Activated CD4-positive, alpha-beta T cell treated with anti-CD3 and anti-CD28 coated beads, Interleukin-2, amount 50 U/mL, for 24 hours (primary cell): Measurements from ENCODE around the gene SLC5A7.

Experiments
- DNase-seq, 2 donors: peaks; one replicate each; pipeline ENCODE4 v3.0.0-alpha.2; 2020; ENCODE audit warnings: low read depth in 1 of 2, low spot score in 1 of 2

Gene SLC5A7

DNA sequence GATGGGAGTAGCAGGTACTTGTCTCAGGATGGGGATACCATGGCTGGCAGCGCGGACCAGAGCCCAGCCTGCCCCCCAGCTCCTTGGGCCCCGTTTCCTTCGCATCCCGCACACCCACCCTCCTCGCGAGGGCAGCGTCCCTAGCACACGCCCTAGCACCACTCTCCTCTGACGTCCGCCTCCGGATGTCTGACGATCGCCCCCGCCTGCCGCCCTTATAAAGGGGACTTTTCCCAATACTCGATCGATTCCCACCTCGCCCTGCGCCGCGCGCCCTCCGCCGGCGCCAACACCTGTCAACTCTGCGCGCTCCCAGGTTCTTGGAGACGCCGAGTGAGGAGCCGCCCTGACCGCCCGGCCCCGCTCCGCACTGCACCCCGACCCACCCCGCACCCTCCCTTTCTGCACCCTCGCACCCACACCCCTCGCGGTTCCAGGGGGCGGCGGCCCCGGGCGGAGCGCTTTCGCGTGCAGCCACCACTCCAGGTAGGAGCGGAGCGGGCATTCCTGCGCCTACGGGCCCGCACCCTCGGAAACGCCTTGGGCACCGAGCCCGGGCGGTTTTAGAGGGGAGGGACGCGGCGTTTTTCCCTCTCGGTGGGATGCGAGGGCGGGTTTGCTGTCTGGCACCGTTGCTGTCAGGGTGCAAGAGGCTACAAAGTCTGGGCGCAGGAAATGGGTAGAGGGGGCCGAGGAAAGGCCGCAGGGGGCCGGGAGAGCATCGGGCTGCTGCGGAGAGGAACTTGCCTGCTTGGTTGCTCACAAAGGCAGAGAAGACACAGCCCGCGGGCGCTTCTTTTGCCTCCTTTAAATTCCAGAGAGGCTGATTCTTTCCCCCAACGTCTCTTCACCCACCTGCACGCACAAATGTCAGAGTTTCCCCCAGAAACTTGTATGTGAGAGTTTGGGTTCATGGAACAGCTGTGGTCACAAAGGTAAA is at the start of gene SLC5A7:
Gene SLC5A7 (plus strand): TSS at position 247 of the 940 bp plus-strand sequence. CDS start 1,632 bp downstream, outside the sequence.
- no peak for DNase-seq

DNA sequence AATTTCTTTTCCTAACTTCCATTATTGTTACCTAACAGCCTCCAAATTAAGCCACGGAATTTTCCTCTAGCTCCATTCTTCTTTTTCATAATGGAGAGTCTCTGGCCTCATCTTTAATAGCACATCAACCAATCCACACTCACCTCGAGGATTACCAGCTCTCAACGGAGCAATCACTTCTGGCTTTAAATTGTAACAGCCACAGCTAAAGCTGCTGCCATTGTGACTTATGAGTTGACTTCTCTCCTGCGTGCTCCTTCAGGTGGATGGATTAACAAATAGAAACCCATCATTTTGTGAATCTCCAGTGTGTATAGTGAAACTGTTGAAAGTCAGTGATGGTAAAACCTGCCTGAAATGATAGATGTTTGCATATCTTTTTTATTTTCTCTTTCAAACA is 24.9 kb upstream of the SLC5A7 start:
- DNase-seq: no peak

DNA sequence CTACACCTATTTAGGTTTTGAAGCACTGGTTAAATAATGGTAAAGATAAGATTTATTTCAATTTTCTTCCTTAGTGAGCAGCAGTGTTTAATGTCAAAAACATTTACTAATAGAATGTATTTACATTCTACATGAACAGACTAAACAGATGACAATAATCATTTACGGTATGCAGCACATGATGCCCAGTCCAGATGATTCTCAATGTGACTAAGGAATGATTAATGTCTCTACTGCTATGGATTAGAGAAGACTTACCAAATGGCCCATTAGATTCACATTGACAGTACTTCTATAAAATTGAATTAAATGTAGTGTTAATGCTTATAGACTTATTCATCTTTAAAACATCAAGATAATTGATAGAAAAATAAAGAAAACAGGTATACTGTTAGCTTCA is 22.1 kb upstream of the SLC5A7 start:
- DNase-seq: no peak

DNA sequence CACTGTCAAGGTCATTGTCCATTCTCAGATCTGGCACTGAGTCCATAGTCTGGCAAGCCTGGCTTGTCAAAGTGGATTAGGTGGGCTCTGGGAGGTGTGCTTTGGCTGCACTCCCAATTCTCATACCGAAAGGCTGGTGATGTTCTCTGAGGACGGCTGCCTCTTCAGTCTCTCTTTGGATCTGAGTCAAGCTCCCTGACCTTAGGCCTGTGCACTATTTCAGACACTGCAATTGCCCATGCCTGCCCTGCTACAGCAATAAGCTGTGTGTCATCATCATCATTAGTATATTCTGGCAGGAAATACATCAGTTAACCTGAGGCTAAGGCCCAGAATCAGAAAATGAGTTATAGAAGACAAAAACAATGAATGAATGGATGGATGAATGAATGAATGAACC is 1.6 kb upstream of the SLC5A7 start:
- no peak for DNase-seq

DNA sequence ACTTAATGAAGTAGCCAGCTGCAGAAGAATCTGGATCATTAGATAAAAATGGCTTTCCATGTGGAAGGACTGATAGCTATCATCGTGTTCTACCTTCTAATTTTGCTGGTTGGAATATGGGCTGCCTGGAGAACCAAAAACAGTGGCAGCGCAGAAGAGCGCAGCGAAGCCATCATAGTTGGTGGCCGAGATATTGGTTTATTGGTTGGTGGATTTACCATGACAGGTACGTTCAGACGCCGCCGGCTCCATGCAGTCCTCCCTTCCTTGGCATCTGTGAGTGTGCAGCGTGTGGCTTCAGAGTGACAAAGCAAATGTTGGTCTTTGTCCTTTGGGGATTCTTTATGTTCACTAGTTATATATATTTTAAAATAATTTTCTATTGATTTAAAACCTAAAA is 1.8 kb downstream of the SLC5A7 start:
- DNase-seq: no peak

DNA sequence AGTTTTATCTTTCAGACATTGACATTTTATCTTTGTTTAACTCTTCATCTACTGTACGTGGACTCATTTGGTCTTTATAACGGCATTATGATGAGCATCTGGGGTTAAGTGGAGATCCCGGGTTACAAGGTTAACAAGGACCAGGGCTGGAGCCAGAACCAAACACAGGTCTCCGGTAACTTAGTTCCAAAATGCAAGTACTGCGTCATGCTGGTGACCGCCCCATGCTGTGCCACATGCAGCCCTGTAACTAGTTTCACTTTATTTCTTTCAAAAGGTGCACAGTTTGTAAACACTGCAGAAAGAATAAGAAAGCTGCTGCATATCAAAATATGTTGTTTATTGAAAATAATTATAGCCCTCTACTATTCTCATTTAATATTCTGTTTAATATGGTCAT is 3.1 kb downstream of the SLC5A7 start:
- DNase-seq: no peak

DNA sequence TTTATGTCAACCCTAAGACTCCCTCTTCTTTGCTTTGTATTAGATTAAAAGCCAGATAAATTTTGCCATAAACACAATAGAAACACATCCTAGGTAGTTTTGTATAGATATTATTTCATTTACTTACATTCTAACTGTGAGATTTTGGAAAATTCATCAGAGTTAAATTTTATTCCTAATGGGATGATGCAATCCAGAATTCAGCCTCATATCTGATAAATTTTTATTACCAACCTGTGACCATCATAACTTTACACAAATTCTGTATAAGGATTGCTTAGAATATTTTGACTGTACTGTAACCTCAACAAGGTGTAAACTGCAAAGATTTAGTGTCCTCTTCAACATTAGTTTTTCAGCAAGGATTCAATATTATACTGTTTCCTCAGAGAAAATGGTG is 4.4 kb downstream of the SLC5A7 start:
- no peak for DNase-seq

DNA sequence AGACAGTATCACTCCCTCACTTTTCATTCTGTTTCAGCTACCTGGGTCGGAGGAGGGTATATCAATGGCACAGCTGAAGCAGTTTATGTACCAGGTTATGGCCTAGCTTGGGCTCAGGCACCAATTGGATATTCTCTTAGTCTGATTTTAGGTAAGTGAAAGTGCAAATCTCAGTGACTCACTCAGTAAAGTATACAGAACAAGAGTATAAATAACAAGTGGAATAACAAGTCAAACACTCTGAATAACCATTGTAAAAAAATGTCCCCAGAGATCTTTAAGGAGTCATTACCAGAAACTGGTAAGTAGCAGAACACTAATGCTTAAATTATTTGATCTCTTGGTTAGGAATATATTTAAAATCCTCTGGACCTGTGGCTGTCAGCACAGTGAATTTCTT is 5.7 kb downstream of the SLC5A7 start:
- no peak for DNase-seq

DNA sequence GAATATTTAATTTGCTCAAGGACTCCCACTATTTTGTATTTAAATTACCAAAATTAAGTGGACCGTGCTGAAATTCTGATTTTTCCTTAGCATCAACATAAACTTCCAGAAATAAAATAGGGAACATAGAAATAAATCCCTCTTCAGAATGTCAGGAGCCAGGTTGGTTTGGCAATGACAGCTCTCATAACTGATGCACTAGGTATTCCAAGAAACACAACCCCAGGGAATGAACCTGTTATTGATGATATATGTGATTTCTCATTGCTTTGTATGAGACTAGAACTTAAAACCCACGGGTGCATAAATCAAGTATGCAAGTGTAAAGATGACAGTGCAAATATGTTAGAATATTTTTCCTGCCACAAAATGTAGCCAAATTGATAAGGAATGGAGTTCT is 12.8 kb downstream of the SLC5A7 start:
- no peak for DNase-seq

DNA sequence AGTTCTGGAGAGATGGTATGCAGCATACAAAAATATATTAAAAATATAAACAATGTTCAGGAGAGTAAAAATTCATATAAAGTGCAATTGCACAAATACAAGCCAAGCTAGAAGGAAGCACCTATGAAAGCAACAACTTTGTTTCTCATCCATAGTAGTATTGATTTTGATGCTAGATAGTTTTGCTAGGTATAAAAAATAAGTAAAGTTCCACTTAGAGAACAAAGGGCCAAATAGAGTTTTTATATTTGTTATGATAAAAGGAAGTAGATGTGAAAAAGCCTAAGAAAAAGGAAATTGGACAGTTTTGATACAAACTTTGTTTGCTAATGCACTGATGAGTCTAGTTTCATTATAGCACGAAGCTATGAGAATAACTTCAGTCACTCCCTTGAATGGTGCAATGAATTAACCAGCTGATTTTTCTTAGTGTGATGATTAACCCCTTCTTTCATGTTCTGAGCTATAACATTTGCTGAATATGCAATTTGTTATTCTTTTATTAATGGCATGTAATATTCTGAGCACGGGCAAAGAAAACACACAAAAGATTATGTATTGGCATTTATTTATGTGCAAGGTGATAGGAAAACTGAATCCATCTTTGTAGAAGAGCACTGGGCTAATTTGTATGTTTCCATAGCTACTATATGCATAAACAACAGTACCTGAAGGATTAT is 24.7 kb downstream of the SLC5A7 start:
- no peak for DNase-seq

DNA sequence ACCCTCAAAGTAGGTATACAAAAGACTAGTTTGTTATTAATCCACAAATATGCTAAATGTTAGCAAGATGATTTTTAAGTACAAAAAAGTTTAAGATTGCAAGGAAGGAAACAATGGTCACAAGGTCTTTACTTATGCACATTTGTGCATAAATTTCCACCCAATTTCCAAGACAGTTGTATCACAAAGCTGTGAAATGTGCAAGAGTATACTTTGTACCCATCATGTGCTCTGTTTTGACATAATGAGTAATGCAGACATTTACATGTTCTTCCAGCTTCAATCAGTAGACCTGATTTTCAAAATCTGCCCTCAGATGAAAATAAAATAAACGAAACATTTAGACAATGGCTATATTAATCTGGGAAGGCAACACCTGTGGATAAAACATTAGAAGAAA is 27.0 kb downstream of the SLC5A7 start:
- no peak for DNase-seq

DNA sequence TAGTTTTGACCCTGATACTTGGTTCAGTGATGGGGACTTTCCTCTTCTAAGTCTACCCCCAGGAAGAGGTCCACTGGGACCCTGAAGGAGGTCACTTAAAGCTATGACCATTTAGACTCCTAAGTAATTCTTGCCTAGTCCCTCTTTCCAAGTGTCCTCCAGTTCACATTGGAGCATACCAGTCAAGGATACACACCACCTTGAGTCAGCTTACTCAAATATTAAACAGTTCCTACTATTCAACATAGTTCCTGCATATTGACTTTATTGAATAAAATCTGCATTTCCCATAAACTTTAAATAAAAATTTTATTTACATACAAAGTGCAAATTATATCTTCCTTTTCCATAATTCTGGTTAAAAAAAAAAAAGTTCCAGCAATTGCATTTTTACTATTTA is 36.3 kb downstream of the SLC5A7 start:
- no peak for DNase-seq

DNA sequence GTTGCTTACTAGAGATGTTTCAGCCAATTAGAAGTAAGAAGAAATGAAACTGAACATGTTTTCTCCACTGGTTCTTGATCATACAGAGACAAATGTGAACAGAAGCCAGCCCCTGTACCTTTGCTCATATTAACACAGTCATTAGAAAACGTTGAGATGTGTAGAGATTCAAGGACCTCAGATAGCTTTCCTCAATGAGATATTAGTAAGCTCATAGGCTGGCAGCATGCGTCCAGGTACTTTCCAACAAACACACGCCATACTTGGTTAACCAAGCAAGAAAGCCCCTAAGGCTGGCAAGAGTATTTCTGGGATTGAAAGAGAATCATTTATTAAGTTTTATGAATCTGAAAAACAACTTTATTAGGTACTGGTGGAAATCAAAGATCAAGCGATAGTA is 37.5 kb downstream of the SLC5A7 start:
- no peak for DNase-seq

DNA sequence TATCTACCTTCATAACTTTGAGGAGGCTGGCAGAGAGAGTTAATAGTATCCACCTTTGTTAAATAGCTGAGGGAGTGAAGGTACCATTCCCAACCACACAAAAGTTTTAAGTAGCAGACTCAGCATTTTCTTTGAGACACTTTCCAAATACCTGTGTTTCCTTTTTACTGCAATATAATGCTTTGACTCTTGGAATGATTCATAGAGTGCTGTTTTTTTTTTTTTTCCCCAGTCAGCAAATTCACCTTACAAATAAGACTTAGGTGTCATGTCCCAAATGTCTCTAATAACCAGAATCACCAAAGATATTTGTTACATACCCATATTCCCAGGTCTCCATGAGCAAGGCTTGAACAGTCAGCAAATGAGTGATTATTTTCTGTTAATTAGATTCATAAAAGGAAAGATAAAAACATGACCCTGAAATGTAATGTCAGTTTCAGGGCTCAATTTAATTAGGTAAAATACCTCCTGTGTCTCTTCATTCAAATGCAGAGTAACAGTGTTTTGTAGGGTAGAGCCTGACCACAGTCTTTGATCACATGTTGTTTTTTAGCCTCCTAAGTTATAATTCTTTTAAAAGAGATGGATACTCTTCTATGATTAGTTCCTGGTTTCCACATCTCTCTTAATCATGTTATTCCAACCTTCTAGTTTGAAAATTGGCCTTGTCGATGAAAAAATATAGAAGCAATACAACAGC is 39.9 kb downstream of the SLC5A7 start:
- DNase-seq: no peak

DNA sequence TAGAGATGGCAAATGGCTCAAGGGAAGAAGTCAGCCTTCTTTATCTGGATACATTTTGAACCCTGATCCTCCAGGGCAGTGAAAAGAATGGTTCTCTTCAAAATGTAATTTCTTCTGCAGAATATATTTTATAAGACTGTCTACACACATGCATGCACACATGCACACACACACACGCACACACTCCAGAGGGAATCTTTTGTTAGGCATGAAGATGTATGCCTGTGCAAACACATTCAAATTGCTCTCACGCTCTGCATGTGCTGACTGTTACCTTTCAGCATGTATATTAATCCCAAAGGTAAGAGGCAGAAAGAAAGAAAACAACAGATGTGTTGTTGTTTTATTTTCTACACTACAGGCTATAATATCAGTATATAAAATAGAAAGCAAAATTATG is 43.2 kb downstream of the SLC5A7 start:
- no peak for DNase-seq

DNA sequence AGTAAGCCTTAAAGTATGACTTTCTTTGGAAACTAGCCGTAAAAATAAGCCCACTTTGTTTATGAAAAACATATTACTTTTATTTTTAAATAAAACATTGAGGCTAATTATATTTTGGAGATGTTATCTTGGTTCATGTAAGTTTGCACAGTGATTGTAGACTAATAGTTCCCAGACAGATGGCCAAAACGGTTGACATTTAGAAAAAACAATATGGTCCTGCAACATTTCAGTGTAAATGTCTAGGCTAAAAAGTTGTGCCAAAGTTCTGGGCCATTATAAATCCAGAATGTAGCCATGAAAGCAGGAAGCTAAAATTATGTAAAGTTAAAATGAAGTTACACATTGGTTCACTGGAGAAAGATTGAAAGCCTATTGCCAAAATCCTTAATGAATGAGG is 43.6 kb downstream of the SLC5A7 start:
- DNase-seq: no peak

DNA sequence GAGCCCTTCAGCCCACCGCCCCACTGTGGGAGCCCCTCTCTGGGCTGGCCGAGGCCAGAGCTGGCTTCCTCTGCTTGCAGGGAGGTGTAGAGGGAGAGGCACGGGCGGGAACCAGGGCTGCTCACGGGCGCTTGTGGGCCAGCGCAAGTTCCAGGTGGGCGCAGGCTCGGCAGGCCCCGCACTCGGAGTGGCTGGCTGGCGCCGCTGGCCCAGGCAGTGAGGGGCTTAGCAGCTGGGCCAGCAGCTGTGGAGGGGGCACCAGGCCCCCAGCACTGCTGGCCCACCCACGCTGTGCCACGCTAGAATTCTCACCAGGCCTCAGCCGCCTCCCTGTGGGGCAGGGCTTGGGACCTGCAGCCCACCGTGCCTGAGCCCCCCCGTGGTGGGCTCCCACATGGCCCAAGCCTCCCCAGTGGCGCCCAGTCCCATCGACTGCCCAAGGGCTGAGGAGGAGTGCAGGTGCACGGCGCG is 45.2 kb downstream of the SLC5A7 start:
- no peak for DNase-seq

DNA sequence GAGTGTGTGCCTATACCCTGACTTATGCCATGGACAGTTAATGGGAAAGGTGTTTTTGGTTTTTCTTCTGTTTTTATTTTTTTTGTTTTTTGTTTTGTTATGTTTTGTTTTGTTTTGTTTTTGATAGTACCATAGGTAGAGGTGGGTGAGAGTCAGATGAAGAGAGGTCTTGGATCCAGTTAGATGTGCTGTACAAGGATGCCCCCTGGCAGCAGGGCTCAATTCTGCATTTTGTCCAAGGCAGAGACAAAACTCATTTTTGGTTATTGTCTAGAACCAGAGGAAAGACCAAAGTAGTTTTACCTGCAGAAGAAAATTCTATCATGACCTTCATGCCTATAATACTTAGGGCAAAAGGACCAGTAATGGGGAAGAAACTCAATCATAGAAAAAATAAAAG is 48.5 kb downstream of the SLC5A7 start:
- no peak for DNase-seq

DNA sequence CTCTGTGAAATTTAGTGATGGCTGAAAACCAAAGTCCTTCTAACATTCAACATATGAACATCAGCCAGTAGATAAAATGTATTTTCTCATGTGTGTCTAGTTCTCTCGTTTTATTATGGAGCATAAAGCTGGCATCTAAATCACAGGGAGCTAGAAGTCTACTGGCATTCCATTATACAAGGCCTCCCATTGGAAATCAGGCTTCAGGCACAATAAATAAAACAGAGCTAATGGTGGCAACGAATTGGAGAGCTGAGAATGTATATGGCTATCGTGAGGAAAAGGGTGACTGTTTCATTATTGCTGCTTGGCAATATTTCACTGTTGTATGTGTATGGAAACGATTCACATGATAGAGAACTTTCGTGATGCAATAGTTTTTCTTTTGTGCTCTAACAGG is 62.4 kb downstream of the SLC5A7 start:
- DNase-seq: no peak

DNA sequence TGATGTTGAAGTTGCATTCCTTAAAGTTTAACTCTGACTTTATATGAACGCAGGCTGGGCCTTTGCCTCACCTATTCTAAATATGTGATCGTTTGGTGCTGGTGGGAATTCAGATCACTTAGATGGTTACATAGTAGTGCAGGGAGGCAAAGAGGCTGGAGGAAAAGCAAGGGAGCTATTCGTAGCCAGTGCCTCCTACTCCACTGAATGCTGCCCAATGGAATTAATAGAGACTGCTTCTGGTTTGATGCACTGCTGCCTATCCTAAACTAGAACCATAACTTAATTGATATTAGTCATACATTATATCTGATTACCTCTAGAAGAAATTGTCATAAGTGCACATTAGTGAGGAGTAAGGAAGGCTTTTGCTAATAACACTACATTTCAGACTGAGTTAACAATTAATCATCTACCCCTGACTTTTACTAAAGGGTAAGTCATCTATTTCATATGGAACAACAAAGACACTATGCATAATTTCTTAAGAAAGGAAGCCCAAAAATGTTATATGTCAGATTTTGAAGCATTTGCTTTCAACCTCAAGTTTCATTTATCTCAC is 72.3 kb downstream of the SLC5A7 start:
- no peak for DNase-seq

DNA sequence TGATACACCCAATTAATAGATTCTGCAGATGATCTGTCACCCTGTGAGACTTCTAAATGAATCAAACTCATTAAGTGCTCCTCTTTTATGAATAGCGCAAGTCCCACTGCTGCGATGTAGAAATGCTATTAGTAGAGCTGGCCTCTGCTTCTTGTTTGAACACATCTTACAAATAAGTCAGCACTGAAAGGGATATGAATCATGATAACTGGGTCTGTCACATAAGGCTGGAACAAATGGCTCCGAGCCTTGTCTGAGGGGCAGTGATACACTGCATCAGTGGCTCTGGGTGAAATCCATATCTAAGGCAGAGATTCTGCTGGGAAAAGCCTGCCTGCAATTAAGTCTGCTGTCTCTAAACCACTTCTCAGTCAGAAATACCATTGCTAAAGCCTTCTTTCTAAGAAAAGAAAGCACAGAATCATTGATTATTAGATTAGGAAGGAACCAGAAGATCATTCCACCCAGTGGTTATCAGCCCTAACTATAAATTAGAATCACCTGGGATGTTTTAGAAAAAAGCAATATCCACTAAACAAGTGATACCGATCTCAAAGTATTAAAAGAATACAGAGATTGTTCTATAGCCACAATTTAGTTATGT is 75.2 kb downstream of the SLC5A7 start:
- DNase-seq: no peak
